ENCODE data around the gene GTF3C1.

The GTF3C1 gene

DNA sequence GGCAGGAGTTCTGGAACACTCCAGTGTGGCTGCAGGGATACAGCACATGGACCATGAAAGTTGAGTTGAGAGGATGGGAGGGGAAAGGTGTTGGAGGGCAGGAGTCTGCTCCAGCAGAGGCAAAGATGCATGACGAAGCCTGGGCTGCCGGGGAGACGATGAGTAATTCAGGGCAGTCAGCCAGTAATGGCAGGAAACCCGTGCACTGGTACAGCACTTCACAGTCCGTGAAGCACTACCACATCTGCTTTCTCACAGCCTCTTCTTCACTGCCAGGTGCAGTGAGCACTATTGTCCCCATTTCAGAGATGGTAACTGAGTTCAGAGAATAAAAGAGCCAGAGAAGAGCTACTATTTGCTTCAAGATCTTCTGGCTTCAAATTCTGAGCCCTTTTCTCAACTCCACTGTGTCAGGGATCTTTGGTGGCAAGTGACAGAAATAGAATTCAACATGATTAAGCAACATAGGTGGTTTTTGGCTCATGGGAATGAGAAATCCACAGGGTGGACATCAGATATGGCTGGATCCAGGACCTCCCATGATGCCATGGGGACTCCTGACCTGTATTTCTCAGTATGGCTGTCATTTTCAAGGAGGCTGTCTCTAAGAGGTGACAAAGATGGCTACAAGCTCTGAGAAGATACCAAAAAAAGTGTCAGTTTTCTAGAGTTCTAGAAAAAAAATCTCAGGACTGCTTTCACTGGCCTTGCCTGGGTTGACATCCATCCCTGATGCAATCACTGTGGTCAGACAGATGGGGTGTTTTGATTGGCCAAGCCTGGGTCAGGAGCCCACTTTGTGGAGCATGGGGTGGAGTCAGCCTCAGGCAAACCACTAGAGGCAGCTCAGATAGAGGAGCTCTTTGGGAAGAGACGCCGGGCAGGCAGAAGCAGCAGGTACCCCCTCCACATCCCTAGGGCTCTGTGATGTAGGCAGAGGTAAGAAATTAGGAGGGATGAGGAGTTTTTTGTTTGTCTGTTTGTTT, 123.0 kb downstream of the GTF3C1 start:
- DNase-seq (ENCODE audit: low read depth), result peak; percentile 60

DNA sequence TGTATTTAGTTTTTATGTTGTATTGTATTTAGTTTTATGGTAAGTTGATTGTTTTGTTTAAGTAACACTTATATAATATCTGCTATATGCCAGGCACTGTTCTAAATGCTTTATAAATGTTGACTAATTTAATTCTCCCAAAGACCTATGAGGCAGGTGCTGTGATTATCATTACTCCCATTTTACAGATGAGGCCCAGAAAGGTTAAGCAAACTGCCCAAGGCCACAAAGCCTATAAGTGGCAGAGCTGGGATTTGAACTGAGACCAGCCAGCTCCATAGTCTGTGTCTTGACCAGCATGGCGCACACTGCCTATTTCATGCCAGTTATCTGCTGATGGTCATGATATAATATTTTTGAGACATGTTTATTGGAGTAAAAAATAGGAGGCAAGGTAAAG, 123.8 kb downstream of the GTF3C1 start:
- DNase-seq (ENCODE audit: low read depth), result no peak

DNA sequence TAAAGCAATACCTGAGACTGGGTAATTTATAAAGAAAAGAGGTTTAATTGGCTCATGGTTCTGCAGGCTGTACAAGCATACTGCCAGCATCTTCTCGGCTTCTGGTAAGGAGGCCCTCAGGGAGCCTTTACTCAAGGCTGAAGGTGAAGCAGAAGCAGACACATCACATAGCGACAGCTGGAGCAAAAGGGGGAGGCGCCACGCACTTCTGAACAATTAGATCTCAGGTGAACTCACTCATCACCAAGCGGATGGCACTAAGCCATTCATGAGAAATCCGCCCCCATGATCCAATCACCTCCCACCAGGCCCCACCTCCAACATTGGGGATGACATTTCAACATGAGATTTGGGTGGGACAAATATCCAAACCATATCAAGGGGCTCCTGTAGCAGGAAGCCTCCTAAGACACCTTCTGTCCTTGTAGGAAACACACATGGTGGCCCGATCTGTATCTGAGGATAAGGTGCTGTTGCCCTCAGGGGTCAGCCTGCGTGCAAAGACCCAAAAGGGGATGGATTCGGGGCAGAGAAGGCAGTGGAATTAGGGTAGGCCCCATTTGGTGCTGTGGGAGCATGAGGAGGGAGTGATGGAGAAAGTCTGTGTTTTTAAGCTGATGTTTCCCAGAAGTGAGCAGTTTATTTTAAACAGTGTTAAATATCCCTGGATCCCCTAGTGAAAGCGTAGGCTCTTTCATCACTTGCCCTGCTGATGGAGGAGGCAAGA, 124.8 kb downstream of the GTF3C1 start:
- DNase-seq (ENCODE audit: low read depth), result no peak

DNA sequence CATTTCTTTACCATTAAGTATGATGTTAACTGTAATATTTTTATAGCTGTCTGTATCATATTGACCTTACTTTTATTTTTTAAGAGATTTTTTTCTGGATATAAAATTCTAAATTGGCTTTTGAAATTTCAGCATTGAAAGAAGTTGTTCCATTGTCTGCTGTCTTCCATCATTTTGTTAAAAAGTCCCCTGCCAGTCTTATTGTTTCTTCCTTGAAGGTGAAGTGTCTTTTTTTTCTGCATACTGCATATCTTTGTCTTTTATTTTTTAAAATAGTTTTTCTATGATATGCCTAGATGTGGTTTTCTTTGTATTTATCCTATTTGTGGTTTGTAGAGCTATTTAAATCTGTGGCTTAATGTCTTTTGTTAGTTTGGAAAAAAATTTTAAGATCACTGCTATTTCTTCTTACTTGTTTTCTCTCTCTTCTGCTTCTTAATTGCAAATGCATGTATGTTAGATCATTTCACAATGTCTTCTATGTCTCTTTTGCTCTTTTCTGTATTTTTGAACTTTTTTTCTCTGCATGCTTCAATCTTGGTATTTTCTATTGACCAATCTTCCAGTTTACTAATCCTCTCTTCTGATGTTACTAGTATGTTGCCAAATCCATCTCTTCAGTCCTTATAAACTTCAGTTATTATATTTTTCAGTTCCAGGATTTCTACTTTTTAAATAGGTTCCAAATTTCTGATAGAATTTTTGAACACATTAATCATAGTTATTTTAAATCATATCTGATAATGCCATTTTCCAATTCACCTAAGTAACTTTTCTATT, 127.6 kb downstream of the GTF3C1 start:
- DNase-seq (ENCODE audit: low read depth), result no peak

DNA sequence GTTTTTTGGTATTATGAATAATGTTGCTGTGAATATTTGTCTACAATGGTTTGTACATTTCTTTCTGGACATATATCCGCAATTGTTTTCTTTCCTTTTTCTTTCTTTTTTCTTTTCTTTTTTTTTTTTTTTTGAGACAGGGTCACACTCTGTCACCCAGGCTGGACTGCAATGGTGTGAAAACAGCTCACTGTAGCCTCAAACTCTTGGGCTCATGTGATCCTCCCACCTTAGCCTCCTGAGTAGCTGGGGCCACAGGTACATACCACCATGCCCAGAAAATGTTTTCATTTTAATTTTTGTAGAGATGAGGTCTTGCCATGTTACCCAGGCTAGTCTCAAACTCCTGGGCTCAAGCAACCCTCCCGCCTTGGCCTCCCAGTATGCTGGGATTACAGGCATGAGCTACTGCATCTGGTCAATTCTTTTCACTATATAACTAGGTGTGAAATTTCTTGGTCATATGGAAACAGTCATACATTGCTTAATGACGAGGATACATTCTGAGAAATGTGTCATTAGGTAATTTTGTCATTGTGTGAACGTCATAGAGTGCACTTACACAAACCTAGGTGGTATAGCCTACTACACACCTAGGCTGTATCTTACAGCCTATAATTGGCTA, 132.6 kb downstream of the GTF3C1 start:
- DNase-seq (ENCODE audit: low read depth), result no peak

DNA sequence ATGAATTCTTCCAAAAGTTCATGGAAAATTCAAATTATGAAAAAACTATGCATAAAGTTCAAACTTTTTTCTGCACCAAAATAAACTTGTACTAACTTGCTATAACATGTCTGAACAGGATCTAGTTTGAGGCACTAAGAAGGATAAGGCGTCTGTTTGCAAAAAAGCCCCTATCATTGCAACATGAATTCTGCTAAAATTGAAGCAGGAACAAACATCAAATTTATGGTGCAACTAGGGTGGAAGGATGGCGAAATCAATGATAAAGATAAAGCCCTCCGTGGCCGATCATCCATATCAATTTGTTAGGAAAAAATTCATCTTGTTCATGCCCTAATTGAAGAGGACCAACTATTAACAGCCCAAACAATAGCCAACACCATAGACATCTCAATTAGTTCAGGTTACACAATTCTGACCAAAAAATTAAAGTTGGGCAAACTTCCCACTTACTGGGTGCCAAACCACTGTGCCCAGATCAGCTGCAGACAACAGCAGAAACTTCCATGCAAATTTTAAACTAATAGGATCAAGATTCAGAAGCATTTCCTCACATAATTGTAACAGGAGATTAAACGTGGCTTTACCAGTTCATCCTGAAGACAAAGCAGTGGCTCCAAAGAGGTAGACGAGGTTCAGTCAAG, 134.8 kb downstream of the GTF3C1 start:
- no peak for DNase-seq (ENCODE audit: low read depth)

DNA sequence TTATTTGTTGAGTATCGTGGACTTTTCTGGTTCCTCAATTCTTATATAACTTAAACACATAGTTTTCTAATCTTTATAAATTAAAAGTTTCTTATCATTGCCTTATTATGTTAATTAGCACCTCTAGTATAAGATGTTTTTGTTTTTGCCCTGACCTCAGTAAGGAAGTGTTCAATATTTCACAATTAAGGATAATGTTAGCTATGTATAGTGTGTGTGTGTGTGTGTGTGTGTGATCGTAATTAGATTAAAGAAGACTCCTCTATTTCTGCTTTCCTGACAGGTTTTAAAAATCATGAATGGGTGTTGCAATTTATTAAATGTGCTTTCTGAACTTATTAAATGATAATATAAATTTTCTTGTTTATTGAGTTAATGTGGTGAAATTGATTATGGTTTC, 135.8 kb downstream of the GTF3C1 start:
- DNase-seq (ENCODE audit: low read depth), result no peak

DNA sequence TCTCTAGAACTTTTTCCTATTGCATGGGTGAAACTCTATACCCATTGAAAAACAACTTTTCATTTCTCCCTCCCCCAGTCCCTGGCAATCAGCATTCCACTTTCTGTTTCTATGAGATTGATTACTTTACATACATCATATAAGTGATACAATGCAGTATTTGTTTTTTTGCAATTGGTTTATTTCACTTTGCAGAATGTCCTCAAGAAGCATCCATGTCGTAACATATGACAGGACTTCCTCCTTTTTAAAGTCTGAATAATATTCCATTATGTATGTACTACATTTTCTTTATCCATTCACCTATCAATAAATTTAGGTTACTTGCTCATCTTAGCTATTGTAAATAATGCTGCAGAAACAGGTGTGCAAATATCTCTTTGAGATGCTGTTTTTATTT, 139.0 kb downstream of the GTF3C1 start:
- DNase-seq (ENCODE audit: low read depth), result no peak

Data from CMK (cell line).